ENCODE measurements around the gene VAV3.

DNA sequence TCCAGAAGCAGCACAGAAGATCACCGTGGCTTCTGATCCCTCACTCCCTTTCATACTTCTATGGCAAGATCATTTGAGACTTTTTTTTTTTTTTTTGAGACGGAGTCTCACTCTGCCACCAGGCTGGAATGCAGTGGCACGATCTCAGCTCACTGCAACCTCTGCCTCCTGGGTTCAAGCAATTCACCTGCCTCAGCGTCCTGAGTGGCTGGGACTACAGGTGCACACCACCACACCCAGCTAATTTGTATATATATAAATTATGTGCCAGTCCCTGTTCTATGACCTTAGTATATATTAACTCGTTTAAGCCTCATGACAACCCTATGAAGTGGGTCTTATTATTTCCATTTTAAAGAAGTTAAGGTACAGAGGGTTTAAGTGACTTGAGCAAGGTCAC lies 298.5 kb downstream of the VAV3 start:
- TF ChIP-seq SAFB2 (CRISPR knock-in tag; IDR thresholded peaks at IDR 0.05; ENCODE audit: borderline replicate concordance, low read depth) (no peak), ESRRA (CRISPR knock-in tag; IDR thresholded peaks at IDR 0.05; ENCODE audit: low read depth) (no peak), RBM39 (IDR thresholded peaks at IDR 0.05; ENCODE audit: low read depth, low read length, poor library complexity, severe bottlenecking) (no peak), NR2F6 (IDR thresholded peaks at IDR 0.05) (no peak), NR2F6 (CRISPR knock-in tag; IDR thresholded peaks at IDR 0.05) (no peak), YEATS4 (CRISPR knock-in tag; IDR thresholded peaks at IDR 0.05; ENCODE audit: borderline replicate concordance) (no peak), U2AF2 (IDR thresholded peaks at IDR 0.05; ENCODE audit: low read depth, low read length) (no peak), ZNF510 (CRISPR knock-in tag; IDR thresholded peaks at IDR 0.05; ENCODE audit: low read depth) (no peak), SIN3A (IDR thresholded peaks at IDR 0.05; ENCODE audit: borderline replicate concordance, low read depth, low read length) (no peak), E2F5 (CRISPR knock-in tag; conservative IDR thresholded peaks at IDR 0.05) (no peak), GATAD1 (CRISPR knock-in tag; IDR thresholded peaks at IDR 0.05) (no peak), ZNF512 (CRISPR knock-in tag; IDR thresholded peaks at IDR 0.05) (no peak)
- TF ChIP-seq, protein P1, sequence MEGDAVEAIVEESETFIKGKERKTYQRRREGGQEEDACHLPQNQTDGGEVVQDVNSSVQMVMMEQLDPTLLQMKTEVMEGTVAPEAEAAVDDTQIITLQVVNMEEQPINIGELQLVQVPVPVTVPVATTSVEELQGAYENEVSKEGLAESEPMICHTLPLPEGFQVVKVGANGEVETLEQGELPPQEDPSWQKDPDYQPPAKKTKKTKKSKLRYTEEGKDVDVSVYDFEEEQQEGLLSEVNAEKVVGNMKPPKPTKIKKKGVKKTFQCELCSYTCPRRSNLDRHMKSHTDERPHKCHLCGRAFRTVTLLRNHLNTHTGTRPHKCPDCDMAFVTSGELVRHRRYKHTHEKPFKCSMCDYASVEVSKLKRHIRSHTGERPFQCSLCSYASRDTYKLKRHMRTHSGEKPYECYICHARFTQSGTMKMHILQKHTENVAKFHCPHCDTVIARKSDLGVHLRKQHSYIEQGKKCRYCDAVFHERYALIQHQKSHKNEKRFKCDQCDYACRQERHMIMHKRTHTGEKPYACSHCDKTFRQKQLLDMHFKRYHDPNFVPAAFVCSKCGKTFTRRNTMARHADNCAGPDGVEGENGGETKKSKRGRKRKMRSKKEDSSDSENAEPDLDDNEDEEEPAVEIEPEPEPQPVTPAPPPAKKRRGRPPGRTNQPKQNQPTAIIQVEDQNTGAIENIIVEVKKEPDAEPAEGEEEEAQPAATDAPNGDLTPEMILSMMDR (CRISPR knock-in tag; IDR thresholded peaks at IDR 0.05): no peak
